ENCODE measurements around the gene KRAS.

DNA sequence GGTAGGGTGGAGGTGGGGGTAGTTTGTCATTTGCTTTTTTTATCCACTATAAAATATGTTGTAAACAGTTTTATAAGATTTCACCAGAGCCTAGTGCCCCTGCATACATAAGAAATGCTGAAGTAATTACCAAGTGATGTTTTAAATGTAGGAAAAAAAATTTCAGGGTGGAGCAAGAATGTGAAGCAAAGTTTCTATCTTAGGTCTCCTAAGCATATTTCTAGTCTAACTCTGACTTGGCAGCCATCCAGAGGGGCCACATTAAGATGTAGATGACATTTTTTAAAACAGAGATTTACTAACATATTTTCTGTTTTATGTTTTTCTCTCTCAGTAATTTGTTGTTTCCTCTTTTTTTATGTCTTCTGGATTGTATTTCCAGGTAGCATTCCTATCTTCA, 15.8 kb upstream of the KRAS start:
- TF ChIP-seq CTCF (IDR thresholded peaks at IDR 0.05) (no peak), POLR2A (IDR thresholded peaks at IDR 0.05) (no peak)
